ENCODE measurements around the gene PIM1. TPM values are rescaled to one million over a fixed set of nuclear protein-coding genes. Genes with fewer than 3 reads are reported as not detected.
A peak's percentile ranks its signal among the peaks of the same experiment; 100 is the strongest.

The PIM1 gene
- total RNA-seq, 2 experiments from 2014 or later = 175 to 183 TPM

DNA sequence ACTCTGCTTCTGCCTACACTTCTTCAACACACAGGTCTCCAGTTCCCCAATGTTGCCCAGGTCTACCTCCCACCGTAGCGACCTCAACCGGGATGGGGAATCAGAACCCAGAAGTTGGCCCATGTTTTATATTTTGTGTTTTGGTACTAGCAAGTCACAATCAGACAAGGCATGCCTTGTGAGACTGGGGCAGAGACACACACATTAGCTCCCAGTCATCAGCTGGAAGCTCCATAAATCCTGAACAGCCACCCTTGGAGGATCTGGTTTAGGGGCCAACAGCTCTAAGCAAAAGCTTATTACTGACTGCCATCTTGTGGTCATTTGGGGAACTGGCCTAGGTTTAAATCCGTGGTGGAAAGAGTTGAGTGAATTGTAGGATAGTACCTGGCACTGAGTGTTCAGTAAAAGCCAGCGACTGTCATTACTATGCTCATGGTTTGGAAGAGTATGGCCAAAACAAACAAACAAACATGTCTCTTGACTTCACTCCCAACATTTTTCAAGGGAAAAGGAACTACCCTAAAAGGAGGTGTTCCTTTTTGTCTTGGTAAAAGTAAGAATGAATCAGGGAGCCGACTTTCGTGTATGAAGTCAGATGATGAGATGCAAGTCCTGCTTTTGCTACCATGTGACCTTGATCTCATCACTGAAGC is 40.5 kb downstream of the PIM1 start:
- Mint-ChIP-seq H3K9me3 (no peaks in the 10 kb centered on the region), H3K4me1 (ENCODE audit: low read depth) (peaks cover 35% of the 10 kb centered on the region), H3K27ac (peak overlapping the region; percentile 76), H3K36me3 (ENCODE audit: low read depth) (no peaks in the 10 kb centered on the region), H3K4me3 (no peak overlapping the region), H3K27me3 (no peaks in the 10 kb centered on the region)
- DNase-seq (peak; percentile 41 to 88 (median 74)), ATAC-seq (ENCODE audit: poor library complexity) (peak; percentile 58)
- POLR2A ChIA-PET = interaction anchor here (0.6 to 5.2 kb wide), 9 partner anchors 27 to 336 kb away, joined by 3 to 57 read pairs (median 6); partner anchors contain the start of genes PIM1 and PPIL1
- peak; percentile 95 for TF ChIP-seq CTCF (IDR thresholded peaks at IDR 0.05)
- Histone ChIP-seq H3K4me1 (ENCODE audit: insufficient read depth, low read length) (peaks cover 44% of the 10 kb centered on the region), H3K36me3 (ENCODE audit: insufficient read depth, low read length) (no peaks in the 10 kb centered on the region), H3K27me3 (ENCODE audit: control insufficient read depth in 1 of 2, insufficient read depth in 2 of 2, low read length in 2 of 2) (no peaks in the 10 kb centered on the region), H3K4me3 (ENCODE audit: low read length) (no peak overlapping the region), H3K9me3 (ENCODE audit: control insufficient read depth in 1 of 2, insufficient read depth in 1 of 2, low read length in 2 of 2) (no peaks in the 10 kb centered on the region), H3K27ac (ENCODE audit: low read depth in 1 of 2, low read length in 2 of 2) (no peak overlapping the region)
- intact Hi-C loops (cut with DNase I, micrococcal nuclease) = loop anchor here (1.0 kb wide), 5 partner anchors 38 to 444 kb away; partner anchors contain the start of gene C6orf89 (in 2 of the 2)
- CTCF ChIA-PET = interaction anchor here (0.6 to 8.7 kb wide), 21 partner anchors 10 to 428 kb away, joined by 3 to 205 read pairs (median 4); partner anchors contain the start of genes C6orf89 and PIM1

DNA sequence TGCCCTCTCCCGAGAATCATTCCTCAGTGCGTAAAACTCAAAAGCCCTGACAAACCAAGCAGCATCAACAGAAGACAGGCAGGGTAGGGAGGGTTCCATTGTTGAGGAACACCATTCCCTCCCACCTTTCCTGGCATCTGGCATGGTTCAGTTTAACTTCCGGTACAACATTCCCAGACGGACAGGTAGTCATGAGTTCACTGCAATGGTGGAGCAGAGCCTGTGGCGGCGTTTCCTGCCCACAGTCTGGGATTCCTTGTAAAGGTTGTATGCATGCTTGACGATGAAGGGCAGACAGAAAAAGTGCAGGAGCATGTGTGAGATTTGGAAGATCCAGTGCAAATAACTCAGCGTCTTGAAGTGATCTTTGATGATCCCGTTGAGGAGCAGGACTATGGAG is 42.3 kb downstream of the PIM1 start:
- no peak for TF ChIP-seq CTCF (IDR thresholded peaks at IDR 0.05)
- CTCF ChIA-PET = interaction anchor here (2.2 to 8.7 kb wide), 2 partner anchors 39 to 192 kb away, joined by 6 to 205 read pairs; no protein-coding TSS in a partner anchor
- Mint-ChIP-seq H3K4me1 (ENCODE audit: low read depth) (peaks cover 31% of the 10 kb centered on the region), H3K27ac (no peak overlapping the region), H3K27me3 (no peaks in the 10 kb centered on the region), H3K9me3 (no peaks in the 10 kb centered on the region), H3K4me3 (no peak overlapping the region), H3K36me3 (ENCODE audit: low read depth) (no peaks in the 10 kb centered on the region)
- DNase-seq (no peak), ATAC-seq (ENCODE audit: poor library complexity) (no peak)
- Histone ChIP-seq H3K4me1 (ENCODE audit: insufficient read depth, low read length) (peaks cover 36% of the 10 kb centered on the region), H3K36me3 (ENCODE audit: insufficient read depth, low read length) (no peaks in the 10 kb centered on the region), H3K4me3 (ENCODE audit: low read length) (no peak overlapping the region), H3K9me3 (ENCODE audit: control insufficient read depth in 1 of 2, insufficient read depth in 1 of 2, low read length in 2 of 2) (no peaks in the 10 kb centered on the region), H3K27ac (ENCODE audit: low read depth in 1 of 2, low read length in 2 of 2) (no peak overlapping the region), H3K27me3 (ENCODE audit: control insufficient read depth in 1 of 2, insufficient read depth in 2 of 2, low read length in 2 of 2) (no peaks in the 10 kb centered on the region)
- POLR2A ChIA-PET = no interaction called here
- intact Hi-C loops (cut with DNase I, micrococcal nuclease) = no loop called here

- no peak overlapping the region for H3K27ac ChIP-seq (ENCODE audit: low read depth in 1 of 2, low read length in 2 of 2)
- no peaks in the 10 kb centered on the region for H3K27me3 ChIP-seq (ENCODE audit: control insufficient read depth in 1 of 2, insufficient read depth in 2 of 2, low read length in 2 of 2)
- Mint-ChIP-seq H3K9me3 (no peaks in the 10 kb centered on the region), H3K4me1 (ENCODE audit: low read depth) (peaks cover 12% of the 10 kb centered on the region), H3K36me3 (ENCODE audit: low read depth) (no peaks in the 10 kb centered on the region), H3K27me3 (no peaks in the 10 kb centered on the region), H3K27ac (no peak overlapping the region), H3K4me3 (no peak overlapping the region)
- H3K36me3 ChIP-seq (ENCODE audit: insufficient read depth, low read length) = no peaks in the 10 kb centered on the region
- H3K9me3 ChIP-seq (ENCODE audit: control insufficient read depth in 1 of 2, insufficient read depth in 1 of 2, low read length in 2 of 2) = no peaks in the 10 kb centered on the region
- ATAC-seq (ENCODE audit: poor library complexity) (no peak), DNase-seq (no peak)
- TF ChIP-seq CTCF (IDR thresholded peaks at IDR 0.05) = no peak
- POLR2A ChIA-PET = no interaction called here
- intact Hi-C loops (cut with DNase I, micrococcal nuclease) = no loop called here
- peaks cover 13% of the 10 kb centered on the region for H3K4me1 ChIP-seq (ENCODE audit: insufficient read depth, low read length)
- CTCF ChIA-PET = no interaction called here
- H3K4me3 ChIP-seq (ENCODE audit: low read length) = no peak overlapping the region
Observed at GRCh38 chr6:37218061-37218460, 48.1 kb downstream of the PIM1 start.
